Ishikawa (cell line): ENCODE measurements around the gene CMTM7.

Experiments used
- CEBPB ChIP-seq: IDR thresholded peaks from 2 replicates; pipeline ENCODE4 v1.6.1; 2012
- CREB1 ChIP-seq: IDR thresholded peaks from 2 replicates; pipeline ENCODE4 v1.6.1; 2012; ENCODE audit warnings: low read depth
- EGR1 ChIP-seq: IDR thresholded peaks from 2 replicates; pipeline ENCODE4 v1.6.1; 2012
- EP300 ChIP-seq: IDR thresholded peaks from 2 replicates; pipeline ENCODE4 v1.6.1; 2012; ENCODE audit warnings: borderline replicate concordance
- FOXM1 ChIP-seq: IDR thresholded peaks from 2 replicates; pipeline ENCODE4 v1.6.1; 2012; ENCODE audit warnings: low read depth, borderline replicate concordance
- MAX ChIP-seq: IDR thresholded peaks from 2 replicates; pipeline ENCODE4 v1.6.1; 2012
- NFIC ChIP-seq: IDR thresholded peaks from 2 replicates; pipeline ENCODE4 v1.6.1; 2012
- RAD21 ChIP-seq: IDR thresholded peaks from 2 replicates; pipeline ENCODE4 v1.6.1; 2012; ENCODE audit warnings: low read depth
- TAF1 ChIP-seq: IDR thresholded peaks from 2 replicates; pipeline ENCODE4 v1.6.1; 2012; ENCODE audit warnings: low read depth, mild to moderate bottlenecking
- TCF12 ChIP-seq: IDR thresholded peaks from 2 replicates; pipeline ENCODE4 v1.6.1; 2012; ENCODE audit warnings: low read depth
- TEAD4 ChIP-seq: IDR thresholded peaks from 2 replicates; pipeline ENCODE4 v1.6.1; 2012
- USF1 ChIP-seq: IDR thresholded peaks from 2 replicates; pipeline ENCODE4 v1.6.1; 2012
- YY1 ChIP-seq: IDR thresholded peaks from 2 replicates; pipeline ENCODE4 v1.6.1; 2012; ENCODE audit warnings: low read depth
- ZBTB7A ChIP-seq: IDR thresholded peaks from 2 replicates; pipeline ENCODE4 v1.6.1; 2012; ENCODE audit warnings: low read depth
- TF ChIP-seq, protein P1 (sequence below): IDR thresholded peaks from 2 replicates; pipeline ENCODE4 v1.6.1; 2012; ENCODE audit warnings: low read depth, mild to moderate bottlenecking

CMTM7 gene

DNA sequence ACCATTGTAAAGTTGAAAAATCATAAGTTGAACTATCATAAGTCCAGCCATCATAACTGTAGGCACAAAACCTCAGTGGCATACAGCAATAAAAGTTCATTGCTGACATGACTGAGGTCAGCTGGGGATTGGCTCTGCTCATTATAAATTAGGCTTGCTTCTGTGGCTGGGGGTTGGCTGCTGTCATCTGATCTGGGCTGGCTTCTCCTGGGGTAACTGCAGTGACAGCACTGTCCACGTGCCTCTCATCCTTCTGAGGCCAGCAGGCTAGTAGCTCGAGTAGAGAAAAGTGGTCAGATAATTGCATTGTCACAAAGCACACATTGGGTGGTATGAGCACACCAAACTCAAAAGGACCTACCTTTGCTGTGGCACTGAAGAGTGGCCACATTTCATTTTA is 31.3 kb downstream of the CMTM7 start:
- TF ChIP-seq CREB1 (no peak), EP300 (no peak)

- TF ChIP-seq CREB1 (no peak), TEAD4 (no peak), ZBTB7A (no peak), EP300 (no peak), YY1 (no peak), TCF12 (no peak), MAX (no peak)
These were observed 31.9 kb downstream of the CMTM7 start for GRCh38 chr3:32423534-32423933.

GRCh38 chr3:32423956-32424557 is 32.4 kb downstream of the CMTM7 start:
- TF ChIP-seq RAD21 (no peak), CEBPB (no peak), EGR1 (no peak), TEAD4 (no peak), FOXM1 (no peak), ZBTB7A (no peak), USF1 (no peak)
- TF ChIP-seq, protein P1, sequence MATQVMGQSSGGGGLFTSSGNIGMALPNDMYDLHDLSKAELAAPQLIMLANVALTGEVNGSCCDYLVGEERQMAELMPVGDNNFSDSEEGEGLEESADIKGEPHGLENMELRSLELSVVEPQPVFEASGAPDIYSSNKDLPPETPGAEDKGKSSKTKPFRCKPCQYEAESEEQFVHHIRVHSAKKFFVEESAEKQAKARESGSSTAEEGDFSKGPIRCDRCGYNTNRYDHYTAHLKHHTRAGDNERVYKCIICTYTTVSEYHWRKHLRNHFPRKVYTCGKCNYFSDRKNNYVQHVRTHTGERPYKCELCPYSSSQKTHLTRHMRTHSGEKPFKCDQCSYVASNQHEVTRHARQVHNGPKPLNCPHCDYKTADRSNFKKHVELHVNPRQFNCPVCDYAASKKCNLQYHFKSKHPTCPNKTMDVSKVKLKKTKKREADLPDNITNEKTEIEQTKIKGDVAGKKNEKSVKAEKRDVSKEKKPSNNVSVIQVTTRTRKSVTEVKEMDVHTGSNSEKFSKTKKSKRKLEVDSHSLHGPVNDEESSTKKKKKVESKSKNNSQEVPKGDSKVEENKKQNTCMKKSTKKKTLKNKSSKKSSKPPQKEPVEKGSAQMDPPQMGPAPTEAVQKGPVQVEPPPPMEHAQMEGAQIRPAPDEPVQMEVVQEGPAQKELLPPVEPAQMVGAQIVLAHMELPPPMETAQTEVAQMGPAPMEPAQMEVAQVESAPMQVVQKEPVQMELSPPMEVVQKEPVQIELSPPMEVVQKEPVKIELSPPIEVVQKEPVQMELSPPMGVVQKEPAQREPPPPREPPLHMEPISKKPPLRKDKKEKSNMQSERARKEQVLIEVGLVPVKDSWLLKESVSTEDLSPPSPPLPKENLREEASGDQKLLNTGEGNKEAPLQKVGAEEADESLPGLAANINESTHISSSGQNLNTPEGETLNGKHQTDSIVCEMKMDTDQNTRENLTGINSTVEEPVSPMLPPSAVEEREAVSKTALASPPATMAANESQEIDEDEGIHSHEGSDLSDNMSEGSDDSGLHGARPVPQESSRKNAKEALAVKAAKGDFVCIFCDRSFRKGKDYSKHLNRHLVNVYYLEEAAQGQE, result no peak

- no peak for TF ChIP-seq TAF1
These were observed 33.1 kb downstream of the CMTM7 start for GRCh38 chr3:32424581-32425250.

DNA sequence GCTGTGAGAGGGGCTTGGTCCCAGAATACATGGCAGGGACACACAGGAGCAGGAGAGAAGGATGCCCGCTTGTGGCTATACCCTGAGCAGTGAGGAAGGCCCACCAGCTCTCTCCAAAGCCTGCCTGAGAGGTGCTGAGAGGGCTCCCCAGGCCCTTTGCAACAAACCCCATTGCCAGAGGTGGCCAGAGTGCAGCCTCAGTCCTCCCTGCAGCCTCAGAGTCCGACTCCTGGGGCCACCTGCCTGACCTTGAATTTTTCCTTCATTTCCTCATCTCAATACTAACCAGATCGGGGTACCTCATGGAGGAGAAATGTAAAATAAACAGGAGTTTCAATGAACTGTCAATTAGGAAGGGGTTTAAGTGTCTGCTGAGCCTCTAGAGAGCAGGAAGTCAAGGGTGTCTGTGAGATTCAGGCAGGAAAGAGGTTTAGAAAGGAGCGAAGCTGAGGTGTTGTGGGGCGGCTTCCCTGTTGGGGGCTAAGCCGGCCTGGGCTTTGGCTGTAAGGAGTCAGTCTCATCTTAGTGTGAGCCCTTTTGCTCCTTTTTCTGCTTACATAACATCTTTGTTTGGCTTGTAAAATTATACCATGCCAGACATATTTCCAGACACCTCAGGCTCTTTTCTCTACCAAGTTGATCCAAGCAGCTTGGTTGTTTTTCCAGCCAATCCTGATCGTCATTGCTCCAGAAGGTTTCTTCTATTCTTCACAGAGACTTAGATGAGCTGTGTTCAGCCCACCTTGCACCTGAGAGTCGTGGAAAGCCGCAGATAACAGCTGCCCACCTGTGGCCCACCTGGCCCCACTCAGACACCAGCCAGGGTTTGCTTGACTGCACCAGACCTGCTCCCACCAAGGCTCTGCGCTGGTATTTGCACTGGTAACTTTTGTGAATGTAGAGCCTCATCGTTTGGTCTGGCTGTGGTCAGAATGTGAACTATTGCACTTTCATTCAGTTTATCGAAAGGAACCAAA is 36.7 kb downstream of the CMTM7 start:
- TF ChIP-seq YY1, result no peak
- no peak for TF ChIP-seq RAD21
- no peak for TF ChIP-seq MAX
- TF ChIP-seq CREB1, result no peak
- TF ChIP-seq TEAD4, result no peak
- TF ChIP-seq USF1, result no peak
- TF ChIP-seq ZBTB7A, result no peak
- no peak for TF ChIP-seq EP300
- no peak for TF ChIP-seq EGR1
- TF ChIP-seq FOXM1, result no peak
- no peak for TF ChIP-seq CEBPB
- TF ChIP-seq TCF12, result no peak
- TF ChIP-seq, protein P1, result no peak
- no peak for TF ChIP-seq NFIC
- no peak for TF ChIP-seq TAF1

DNA sequence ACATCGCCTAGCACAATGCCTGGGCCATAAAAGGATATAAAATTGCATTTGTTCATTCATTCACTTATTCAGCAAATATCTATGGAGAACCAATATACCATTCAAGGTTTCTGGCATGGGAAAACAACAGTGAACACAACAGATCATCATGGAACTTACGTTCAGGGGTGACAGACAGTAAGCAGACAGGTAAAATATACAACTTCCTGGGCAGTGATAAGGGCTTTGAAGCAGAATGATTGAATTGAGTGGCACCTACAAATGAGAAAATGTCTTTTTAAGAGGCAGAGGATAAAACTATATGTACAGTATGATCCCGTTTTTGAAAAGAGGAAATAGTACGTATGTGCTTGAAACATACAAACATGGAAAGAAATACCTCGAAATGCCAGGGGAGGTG is 39.2 kb downstream of the CMTM7 start:
- TF ChIP-seq TAF1 (no peak), CREB1 (no peak), RAD21 (no peak), ZBTB7A (no peak), EGR1 (no peak), FOXM1 (no peak), TEAD4 (no peak), TCF12 (no peak), NFIC (no peak), YY1 (no peak)
- TF ChIP-seq, protein P1, result no peak
